Left ventricle myocardium inferior (tissue), 1 donor: ENCODE measurements around the gene CD207. TPM values are rescaled to one million over a fixed set of nuclear protein-coding genes. Genes with fewer than 3 reads are reported as not detected.

ENCODE experiments used
- DNase-seq: peaks from one replicate; pipeline ENCODE4 v3.0.0-alpha.2; 2020
- H3K27ac ChIP-seq: fragments of 200-600 bp; replicated peaks from 2 replicates; pipeline ENCODE4 v1.8.0; 2021
- H3K27me3 ChIP-seq: fragments of 200-600 bp; 2 replicates; pipeline ENCODE4 v1.8.0; 2021; ENCODE audit warnings: low read depth
- H3K36me3 ChIP-seq: fragments of 200-600 bp; 2 replicates; pipeline ENCODE4 v1.8.0; 2021
- H3K4me1 ChIP-seq: fragments of 200-600 bp; 2 replicates; pipeline ENCODE4 v1.8.0; 2021
- H3K4me3 ChIP-seq: fragments of 200-600 bp; 2 replicates; pipeline ENCODE4 v1.8.0; 2021; ENCODE audit warnings: mild to moderate bottlenecking, moderate library complexity
- H3K9me3 ChIP-seq: fragments of 200-600 bp; replicated peaks from 2 replicates; pipeline ENCODE4 v1.8.0; 2021
- CTCF ChIP-seq: fragments of 200-600 bp; IDR thresholded peaks from 2 replicates; pipeline ENCODE4 v1.8.0; 2021; ENCODE audit warnings: antibody characterized with exemption, mild to moderate bottlenecking, borderline replicate concordance
- intact Hi-C: fragments of 100-400 bp; cut with micrococcal nuclease; formaldehyde crosslinking; loops from one replicate; pipeline ENCODE4 v1.11.0; 2022
- total RNA-seq: library from RNA; stranded (reverse); fragmentation: NEBNext Ultra II Directional; extraction: Animal tissue kit (Norgen Biotek cat#: 25700); gene quantifications from one replicate; pipeline ENCODE4 v1.2.1, GENCODE V29; 2021
- donor health status: DM: no; HTN: yes; CAD: no; lungs with severe emphysema.

The CD207 gene
- total RNA-seq, 1 donor from 2014 or later: not detected

- no peak for DNase-seq
- H3K36me3 ChIP-seq: no peaks in the 10 kb centered on the region
- H3K27me3 ChIP-seq: peaks cover 32% of the 10 kb centered on the region
- H3K4me1 ChIP-seq: no peaks in the 10 kb centered on the region
- intact Hi-C loops: no loop called here
- H3K4me3 ChIP-seq: no peak overlapping the region
- no peaks in the 10 kb centered on the region for H3K9me3 ChIP-seq
- no peak for TF ChIP-seq CTCF
- no peak overlapping the region for H3K27ac ChIP-seq
Measured at GRCh38 chr2:70807828-70808118, 27.8 kb downstream of the CD207 start.

GRCh38 chr2:70807102-70807827 lies 28.4 kb downstream of the CD207 start:
- Histone ChIP-seq H3K27ac (no peak overlapping the region), H3K9me3 (no peaks in the 10 kb centered on the region), H3K4me1 (no peaks in the 10 kb centered on the region), H3K36me3 (no peaks in the 10 kb centered on the region), H3K4me3 (no peak overlapping the region), H3K27me3 (peaks cover 32% of the 10 kb centered on the region)
- intact Hi-C loops: no loop called here
- DNase-seq: no peak
- TF ChIP-seq CTCF: no peak

- TF ChIP-seq CTCF: no peak
- intact Hi-C loops: no loop called here
- H3K9me3 ChIP-seq: no peaks in the 10 kb centered on the region
- no peaks in the 10 kb centered on the region for H3K36me3 ChIP-seq
- H3K4me1 ChIP-seq: no peaks in the 10 kb centered on the region
- H3K4me3 ChIP-seq: no peak overlapping the region
- peaks cover 32% of the 10 kb centered on the region for H3K27me3 ChIP-seq
- no peak for DNase-seq
- no peak overlapping the region for H3K27ac ChIP-seq
Measured at GRCh38 chr2:70806620-70807019, 29.0 kb downstream of the CD207 start.

- no peak overlapping the region for H3K4me3 ChIP-seq
- DNase-seq: no peak
- intact Hi-C loops: no loop called here
Measured at GRCh38 chr2:70806013-70806412, 29.6 kb downstream of the CD207 start.

GRCh38 chr2:70801607-70802263 lies 33.9 kb downstream of the CD207 start:
- TF ChIP-seq CTCF: no peak
- H3K27me3 ChIP-seq: peaks cover 37% of the 10 kb centered on the region
- no peak for DNase-seq
- no peak overlapping the region for H3K27ac ChIP-seq
- intact Hi-C loops: no loop called here
- H3K36me3 ChIP-seq: no peaks in the 10 kb centered on the region
- peaks cover 12% of the 10 kb centered on the region for H3K9me3 ChIP-seq
- no peak overlapping the region for H3K4me3 ChIP-seq
- H3K4me1 ChIP-seq: no peaks in the 10 kb centered on the region

More at GRCh38 chr2:70806013-70806412, 29.6 kb downstream of the CD207 start:
- H3K4me1 ChIP-seq: no peaks in the 10 kb centered on the region
- H3K27ac ChIP-seq: no peak overlapping the region
- no peak for TF ChIP-seq CTCF
- H3K27me3 ChIP-seq: peaks cover 32% of the 10 kb centered on the region
- H3K36me3 ChIP-seq: no peaks in the 10 kb centered on the region
- H3K9me3 ChIP-seq: no peaks in the 10 kb centered on the region
